ENCODE measurements around the gene HSPA4L.

The HSPA4L gene

GRCh38 chr4:127856196-127856812 lies 74.2 kb downstream of the HSPA4L start:
- no peak overlapping the region for H3K4me3 ChIP-seq (replicated peaks; ENCODE audit: low read depth, low read length)
- TF ChIP-seq, protein P1, sequence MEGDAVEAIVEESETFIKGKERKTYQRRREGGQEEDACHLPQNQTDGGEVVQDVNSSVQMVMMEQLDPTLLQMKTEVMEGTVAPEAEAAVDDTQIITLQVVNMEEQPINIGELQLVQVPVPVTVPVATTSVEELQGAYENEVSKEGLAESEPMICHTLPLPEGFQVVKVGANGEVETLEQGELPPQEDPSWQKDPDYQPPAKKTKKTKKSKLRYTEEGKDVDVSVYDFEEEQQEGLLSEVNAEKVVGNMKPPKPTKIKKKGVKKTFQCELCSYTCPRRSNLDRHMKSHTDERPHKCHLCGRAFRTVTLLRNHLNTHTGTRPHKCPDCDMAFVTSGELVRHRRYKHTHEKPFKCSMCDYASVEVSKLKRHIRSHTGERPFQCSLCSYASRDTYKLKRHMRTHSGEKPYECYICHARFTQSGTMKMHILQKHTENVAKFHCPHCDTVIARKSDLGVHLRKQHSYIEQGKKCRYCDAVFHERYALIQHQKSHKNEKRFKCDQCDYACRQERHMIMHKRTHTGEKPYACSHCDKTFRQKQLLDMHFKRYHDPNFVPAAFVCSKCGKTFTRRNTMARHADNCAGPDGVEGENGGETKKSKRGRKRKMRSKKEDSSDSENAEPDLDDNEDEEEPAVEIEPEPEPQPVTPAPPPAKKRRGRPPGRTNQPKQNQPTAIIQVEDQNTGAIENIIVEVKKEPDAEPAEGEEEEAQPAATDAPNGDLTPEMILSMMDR (IDR thresholded peaks at IDR 0.05; ENCODE audit: low read length, missing control alignments), result no peak
- DNase-seq (ENCODE audit: low read depth), result no peak

- H3K4me3 ChIP-seq (replicated peaks; ENCODE audit: low read depth, low read length), result no peak overlapping the region
- TF ChIP-seq, protein P1 (IDR thresholded peaks at IDR 0.05; ENCODE audit: low read length, missing control alignments), result no peak
- DNase-seq (ENCODE audit: low read depth), result peak; percentile 87
Observed at GRCh38 chr4:127856813-127857447, 74.8 kb downstream of the HSPA4L start.

GRCh38 chr4:127857641-127858040 lies 75.5 kb downstream of the HSPA4L start:
- DNase-seq (ENCODE audit: low read depth), result no peak
- TF ChIP-seq, protein P1 (IDR thresholded peaks at IDR 0.05; ENCODE audit: low read length, missing control alignments), result no peak
- H3K4me3 ChIP-seq (replicated peaks; ENCODE audit: low read depth, low read length), result no peak overlapping the region

DNA sequence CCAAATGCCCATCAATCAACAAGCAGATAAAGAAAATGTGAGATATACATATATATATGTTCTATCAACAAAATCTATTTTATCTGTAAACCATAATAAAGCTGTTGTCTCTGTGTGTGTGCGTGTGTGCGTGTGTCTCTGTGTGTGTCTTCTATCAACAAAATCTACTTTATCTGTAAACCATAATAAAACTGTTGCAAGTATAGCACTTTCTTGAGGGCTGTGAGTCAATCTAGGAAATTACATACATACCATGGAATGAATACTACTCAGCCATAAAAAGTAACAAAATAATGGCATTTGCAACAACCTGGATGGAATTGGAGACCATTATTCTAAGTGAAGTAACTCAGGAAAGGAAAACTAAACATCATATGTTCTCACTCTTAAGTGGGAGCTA lies 86.1 kb downstream of the HSPA4L start:
- TF ChIP-seq, protein P1 (IDR thresholded peaks at IDR 0.05; ENCODE audit: low read length, missing control alignments), result no peak
- DNase-seq (ENCODE audit: low read depth), result no peak
- H3K4me3 ChIP-seq (replicated peaks; ENCODE audit: low read depth, low read length), result no peak overlapping the region

DNA sequence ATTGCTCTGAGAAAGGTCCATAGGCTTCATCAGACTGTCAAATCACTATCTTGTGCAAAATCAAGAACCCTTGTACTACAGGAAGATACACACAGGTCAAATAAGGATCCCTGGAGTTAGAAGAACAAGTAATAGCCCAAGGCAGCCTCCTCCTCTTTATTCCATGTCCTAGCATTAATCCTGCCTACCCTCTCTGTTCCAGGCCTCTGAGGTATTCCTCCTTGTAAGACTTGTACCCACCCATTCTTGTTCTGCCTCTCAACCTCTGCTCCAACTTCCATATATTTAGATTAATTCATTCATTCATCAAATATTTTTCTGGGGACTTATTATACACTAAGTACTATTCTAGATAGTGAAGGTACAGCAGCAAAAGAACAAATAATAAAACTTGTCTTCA lies 88.2 kb downstream of the HSPA4L start:
- TF ChIP-seq, protein P1 (IDR thresholded peaks at IDR 0.05; ENCODE audit: low read length, missing control alignments), result no peak
- DNase-seq (ENCODE audit: low read depth), result no peak
- no peak overlapping the region for H3K4me3 ChIP-seq (replicated peaks; ENCODE audit: low read depth, low read length)

GRCh38 chr4:127870688-127871087 lies 88.6 kb downstream of the HSPA4L start:
- peak; percentile 84 for DNase-seq (ENCODE audit: low read depth)
- no peak overlapping the region for H3K4me3 ChIP-seq (replicated peaks; ENCODE audit: low read depth, low read length)
- TF ChIP-seq, protein P1 (IDR thresholded peaks at IDR 0.05; ENCODE audit: low read length, missing control alignments), result no peak

DNA sequence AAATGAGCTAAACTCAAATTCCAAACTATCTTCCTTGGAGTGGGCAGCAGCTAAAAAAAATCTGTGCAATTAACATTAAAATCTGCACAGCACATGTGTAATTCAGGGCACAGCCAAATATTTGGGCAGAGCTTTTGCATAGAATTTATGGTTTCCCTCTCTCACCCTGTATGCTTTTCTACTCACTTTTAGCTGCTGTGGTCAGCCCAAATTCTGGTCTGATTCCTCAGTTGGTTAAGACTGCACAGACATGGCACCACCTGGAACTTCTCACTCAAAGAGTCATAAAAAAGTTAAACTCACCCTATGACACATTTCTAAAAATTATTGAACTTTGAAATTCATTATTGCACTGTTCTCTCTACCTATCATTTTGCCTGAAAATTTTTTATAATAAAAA lies 93.7 kb downstream of the HSPA4L start:
- no peak overlapping the region for H3K4me3 ChIP-seq (replicated peaks; ENCODE audit: low read depth, low read length)
- no peak for DNase-seq (ENCODE audit: low read depth)
- TF ChIP-seq, protein P1 (IDR thresholded peaks at IDR 0.05; ENCODE audit: low read length, missing control alignments), result no peak
